RWPE2 (cell line): ENCODE measurements around the gene TPSB2.

Experiments used
- ATAC-seq: fragments of 200-7000 bp; cut with Tn5 transposase; 3 replicates; pipeline ENCODE4 v1.9.1; 2021; ENCODE audit warnings: low read depth
- DNase-seq: peaks from one replicate; pipeline ENCODE4 v3.0.0-alpha.2; 2020; ENCODE audit warnings: low spot score
- H3K27ac ChIP-seq: fragments of 450-650 bp; 2 replicates; pipeline ENCODE4 v1.5.1; 2017; ENCODE audit warnings: mild to moderate bottlenecking; ENCODE audit not compliant: poor library complexity, severe bottlenecking
- H3K27me3 ChIP-seq: fragments of 250-450 bp; sonication (Bioruptor Pico); 2 replicates; pipeline ENCODE4 v1.5.1; 2021; ENCODE audit warnings: mild to moderate bottlenecking, moderate library complexity; ENCODE audit not compliant: insufficient read depth, poor library complexity, severe bottlenecking
- H3K36me3 ChIP-seq: fragments of 250-450 bp; sonication (Bioruptor Pico); 2 replicates; pipeline ENCODE4 v1.5.1; 2020; ENCODE audit warnings: low read depth, mild to moderate bottlenecking, moderate library complexity
- H3K4me1 ChIP-seq: fragments of 250-450 bp; sonication (Bioruptor Pico); 2 replicates; pipeline ENCODE4 v1.5.1; 2021; ENCODE audit warnings: mild to moderate bottlenecking, moderate library complexity; ENCODE audit not compliant: insufficient read depth, poor library complexity, severe bottlenecking
- H3K4me3 ChIP-seq: fragments of 250-450 bp; sonication (Bioruptor Pico); 2 replicates; pipeline ENCODE4 v1.5.1; 2021; ENCODE audit warnings: mild to moderate bottlenecking, moderate library complexity; ENCODE audit not compliant: severe bottlenecking
- H3K9me3 ChIP-seq: fragments of 250-450 bp; sonication (Bioruptor Pico); 2 replicates; pipeline ENCODE4 v1.5.1; 2021; ENCODE audit warnings: mild to moderate bottlenecking, moderate library complexity; ENCODE audit not compliant: severe bottlenecking
- TF ChIP-seq, protein P1 (sequence below): fragments of 450-650 bp; IDR thresholded peaks from one replicate; pipeline ENCODE4 v1.5.1; 2017; ENCODE audit warnings: mild to moderate bottlenecking, moderate library complexity; ENCODE audit not compliant: poor library complexity, severe bottlenecking

Gene TPSB2

DNA sequence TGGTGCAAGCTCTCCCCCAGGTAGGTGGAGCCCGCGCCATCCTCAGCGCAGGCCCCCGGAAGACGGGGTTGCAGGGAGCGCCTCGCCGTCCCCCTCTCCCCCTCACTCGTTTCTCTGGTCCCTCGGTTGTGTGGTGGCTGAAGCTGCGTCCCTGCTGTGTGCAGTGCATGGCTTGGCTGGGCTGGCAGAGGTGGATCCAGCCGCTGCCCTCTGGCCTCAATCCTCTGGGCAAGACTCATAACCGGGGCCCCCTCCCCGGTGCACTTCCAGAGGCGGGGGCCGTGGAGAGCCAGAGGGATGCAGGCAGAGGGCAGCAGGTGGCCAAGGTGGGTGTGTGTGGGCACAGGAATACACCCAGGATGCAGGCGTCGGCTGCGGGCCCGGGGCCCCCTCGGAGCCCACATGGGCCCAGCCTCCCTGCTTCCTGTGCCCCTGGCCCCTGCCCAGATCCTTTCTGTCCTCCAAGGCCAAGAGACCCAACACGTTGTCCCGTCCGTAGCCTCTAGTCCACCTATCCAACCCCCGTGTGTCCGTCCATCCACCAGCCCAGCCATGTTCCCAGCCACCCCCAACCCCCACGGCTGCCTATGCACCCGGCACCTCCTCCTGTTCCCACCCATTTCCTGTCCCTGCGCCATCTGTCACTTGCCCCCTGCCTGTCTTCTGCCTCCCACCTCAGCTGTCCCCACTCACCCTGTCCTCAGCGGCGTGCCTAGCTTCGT, 14.2 kb downstream of the TPSB2 start:
- Histone ChIP-seq H3K27ac (no peak overlapping the region), H3K4me3 (no peak overlapping the region), H3K9me3 (no peaks in the 10 kb centered on the region), H3K27me3 (no peaks in the 10 kb centered on the region), H3K36me3 (no peaks in the 10 kb centered on the region), H3K4me1 (no peaks in the 10 kb centered on the region)
- ATAC-seq: no peak
- DNase-seq: no peak
- TF ChIP-seq, protein P1, sequence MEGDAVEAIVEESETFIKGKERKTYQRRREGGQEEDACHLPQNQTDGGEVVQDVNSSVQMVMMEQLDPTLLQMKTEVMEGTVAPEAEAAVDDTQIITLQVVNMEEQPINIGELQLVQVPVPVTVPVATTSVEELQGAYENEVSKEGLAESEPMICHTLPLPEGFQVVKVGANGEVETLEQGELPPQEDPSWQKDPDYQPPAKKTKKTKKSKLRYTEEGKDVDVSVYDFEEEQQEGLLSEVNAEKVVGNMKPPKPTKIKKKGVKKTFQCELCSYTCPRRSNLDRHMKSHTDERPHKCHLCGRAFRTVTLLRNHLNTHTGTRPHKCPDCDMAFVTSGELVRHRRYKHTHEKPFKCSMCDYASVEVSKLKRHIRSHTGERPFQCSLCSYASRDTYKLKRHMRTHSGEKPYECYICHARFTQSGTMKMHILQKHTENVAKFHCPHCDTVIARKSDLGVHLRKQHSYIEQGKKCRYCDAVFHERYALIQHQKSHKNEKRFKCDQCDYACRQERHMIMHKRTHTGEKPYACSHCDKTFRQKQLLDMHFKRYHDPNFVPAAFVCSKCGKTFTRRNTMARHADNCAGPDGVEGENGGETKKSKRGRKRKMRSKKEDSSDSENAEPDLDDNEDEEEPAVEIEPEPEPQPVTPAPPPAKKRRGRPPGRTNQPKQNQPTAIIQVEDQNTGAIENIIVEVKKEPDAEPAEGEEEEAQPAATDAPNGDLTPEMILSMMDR: no peak

DNA sequence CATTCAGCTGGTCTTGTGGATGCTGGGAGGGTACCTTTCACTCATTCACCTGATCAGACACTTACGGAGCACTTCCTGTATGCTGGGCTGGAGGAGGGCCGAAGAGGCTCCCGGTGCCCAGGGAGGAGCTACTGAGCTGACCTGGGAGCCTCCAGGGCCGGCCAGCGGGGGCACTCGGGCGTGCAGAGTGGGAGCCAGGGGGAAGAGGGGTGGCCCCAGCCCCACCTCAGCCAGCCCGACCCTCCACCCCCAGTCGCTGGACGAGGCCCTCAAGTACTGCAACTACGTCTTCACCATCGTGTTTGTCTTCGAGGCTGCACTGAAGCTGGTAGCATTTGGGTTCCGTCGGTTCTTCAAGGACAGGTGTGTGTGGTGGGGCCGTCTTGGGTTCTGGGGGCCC, 15.3 kb downstream of the TPSB2 start:
- Histone ChIP-seq H3K4me1 (no peaks in the 10 kb centered on the region), H3K36me3 (no peaks in the 10 kb centered on the region), H3K27me3 (no peaks in the 10 kb centered on the region), H3K9me3 (no peaks in the 10 kb centered on the region), H3K27ac (no peak overlapping the region), H3K4me3 (no peak overlapping the region)
- DNase-seq (no peak), ATAC-seq (no peak)
- TF ChIP-seq, protein P1: no peak

DNA sequence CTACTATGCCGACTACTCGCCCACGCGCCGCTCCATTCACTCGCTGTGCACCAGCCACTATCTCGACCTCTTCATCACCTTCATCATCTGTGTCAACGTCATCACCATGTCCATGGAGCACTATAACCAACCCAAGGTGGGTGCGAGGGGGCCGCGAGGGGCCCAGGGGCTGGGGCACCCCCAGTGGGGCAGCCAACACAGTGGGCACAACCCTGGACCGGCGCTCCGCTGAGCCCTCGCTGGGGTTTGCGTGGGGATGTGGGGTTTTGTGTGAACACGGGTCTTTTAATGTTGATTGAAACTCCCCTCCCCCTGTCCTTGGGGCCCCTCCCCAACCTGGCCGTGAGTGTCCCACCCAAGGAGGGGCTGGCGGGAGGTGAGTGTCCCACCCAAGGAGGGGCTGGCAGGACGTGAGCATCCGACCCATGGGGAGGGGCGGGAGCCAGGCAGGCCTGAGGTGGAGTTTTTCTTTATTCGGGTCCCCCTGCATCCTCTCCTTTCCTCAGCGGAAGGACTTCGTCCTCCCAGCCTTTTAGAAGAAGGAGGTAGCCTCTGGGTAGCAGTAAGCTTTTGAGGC, 16.1 kb downstream of the TPSB2 start:
- H3K4me1 ChIP-seq: no peaks in the 10 kb centered on the region
- H3K4me3 ChIP-seq: no peak overlapping the region
- TF ChIP-seq, protein P1: no peak
- DNase-seq: no peak
- ATAC-seq: no peak
- H3K36me3 ChIP-seq: no peaks in the 10 kb centered on the region
- no peak overlapping the region for H3K27ac ChIP-seq
- H3K27me3 ChIP-seq: no peaks in the 10 kb centered on the region
- no peaks in the 10 kb centered on the region for H3K9me3 ChIP-seq

DNA sequence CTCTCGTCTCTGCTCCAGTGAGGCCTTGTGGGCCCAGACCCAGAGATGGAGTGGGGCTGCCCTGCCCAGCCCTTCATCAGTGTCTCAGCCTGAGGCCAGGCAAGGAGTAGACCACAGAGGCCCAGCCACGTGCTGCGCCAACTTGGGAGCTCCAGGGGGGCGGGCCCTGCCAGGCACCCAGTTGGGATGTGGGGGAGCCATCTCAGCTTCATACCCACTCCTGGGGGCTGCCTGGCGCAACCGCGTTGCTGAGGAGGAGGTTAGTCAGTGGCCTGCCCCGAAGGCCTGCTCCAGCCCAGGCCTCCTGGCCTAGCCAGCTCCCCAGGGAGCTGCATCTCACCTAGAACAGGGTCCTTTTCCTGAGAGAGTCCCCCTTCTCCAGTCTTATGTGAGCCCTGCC, 16.8 kb downstream of the TPSB2 start:
- no peak for DNase-seq
- Histone ChIP-seq H3K4me3 (no peak overlapping the region), H3K9me3 (no peaks in the 10 kb centered on the region), H3K27ac (no peak overlapping the region), H3K27me3 (no peaks in the 10 kb centered on the region), H3K36me3 (no peaks in the 10 kb centered on the region), H3K4me1 (no peaks in the 10 kb centered on the region)
- ATAC-seq: no peak
- TF ChIP-seq, protein P1: no peak

DNA sequence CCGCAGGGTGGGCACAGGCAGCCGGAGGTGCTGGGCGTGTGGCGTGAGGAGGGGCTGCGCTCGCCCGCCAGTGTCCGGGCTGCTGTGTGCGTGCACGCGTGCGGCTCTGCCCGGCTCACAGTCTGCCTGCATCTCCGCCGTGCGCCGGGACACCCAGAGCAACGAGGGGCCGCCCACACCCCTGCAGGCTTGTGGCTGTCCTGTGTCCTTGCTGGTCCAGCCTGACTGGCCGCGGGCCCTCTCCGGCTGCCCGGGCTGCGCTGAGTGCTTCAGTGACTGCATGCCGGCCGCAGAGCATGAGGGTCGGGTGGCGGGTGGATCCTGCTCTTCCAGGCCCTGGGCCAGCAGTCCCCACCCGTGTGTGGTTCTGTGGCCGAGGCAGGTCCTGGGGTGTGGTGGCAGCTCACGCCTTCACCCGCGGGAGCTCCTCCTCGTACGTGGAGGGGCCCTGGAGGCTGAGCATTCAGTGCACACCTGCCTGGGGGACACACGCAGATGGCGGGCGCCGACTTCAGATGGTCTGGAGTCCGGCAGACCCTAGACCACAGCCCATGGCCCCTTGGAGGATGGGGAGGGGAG, 17.3 kb downstream of the TPSB2 start:
- TF ChIP-seq, protein P1: no peak
- Histone ChIP-seq H3K27me3 (no peaks in the 10 kb centered on the region), H3K27ac (no peak overlapping the region), H3K4me1 (no peaks in the 10 kb centered on the region), H3K36me3 (no peaks in the 10 kb centered on the region), H3K9me3 (no peaks in the 10 kb centered on the region), H3K4me3 (no peak overlapping the region)
- ATAC-seq (no peak), DNase-seq (no peak)
